ENCODE data around the gene ETS1.

The ETS1 gene

GRCh38 chr11:128421577-128422330, 165.6 kb downstream of the ETS1 start:
- H3K4me3 ChIP-seq (replicated peaks in 1 of 2; ENCODE audit: low read depth in 2 of 2, low read length in 2 of 2) = no peak overlapping the region
- TF ChIP-seq CTCF (IDR thresholded peaks at IDR 0.05; ENCODE audit: low read depth, low read length) = no peak
- peak; percentile 67 to 81 for DNase-seq (ENCODE audit: low read depth in 2 of 2)

DNA sequence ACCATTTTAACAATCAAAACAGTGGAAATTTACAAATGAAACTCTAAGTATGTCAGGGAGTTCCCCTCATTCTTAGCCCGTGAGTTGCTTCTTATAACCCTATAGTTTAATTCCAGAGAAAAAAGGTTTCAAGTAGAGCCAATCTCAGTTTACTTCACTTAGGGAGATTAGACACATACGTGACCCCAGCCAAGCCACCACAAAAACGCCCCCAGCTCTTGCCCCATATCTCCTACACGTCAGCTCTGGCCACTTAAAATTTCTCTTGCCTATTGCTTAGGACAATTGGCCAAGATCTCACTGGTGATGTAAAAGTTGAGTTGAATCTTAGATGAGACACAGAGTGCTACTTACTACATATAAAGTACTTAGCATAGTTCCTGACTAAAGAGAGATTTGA, 166.4 kb downstream of the ETS1 start:
- DNase-seq (ENCODE audit: low read depth in 2 of 2) = peak; percentile 89 to 95
- no peak overlapping the region for H3K4me3 ChIP-seq (replicated peaks in 1 of 2; ENCODE audit: low read depth in 2 of 2, low read length in 2 of 2)
- no peak for TF ChIP-seq CTCF (IDR thresholded peaks at IDR 0.05; ENCODE audit: low read depth, low read length)

DNA sequence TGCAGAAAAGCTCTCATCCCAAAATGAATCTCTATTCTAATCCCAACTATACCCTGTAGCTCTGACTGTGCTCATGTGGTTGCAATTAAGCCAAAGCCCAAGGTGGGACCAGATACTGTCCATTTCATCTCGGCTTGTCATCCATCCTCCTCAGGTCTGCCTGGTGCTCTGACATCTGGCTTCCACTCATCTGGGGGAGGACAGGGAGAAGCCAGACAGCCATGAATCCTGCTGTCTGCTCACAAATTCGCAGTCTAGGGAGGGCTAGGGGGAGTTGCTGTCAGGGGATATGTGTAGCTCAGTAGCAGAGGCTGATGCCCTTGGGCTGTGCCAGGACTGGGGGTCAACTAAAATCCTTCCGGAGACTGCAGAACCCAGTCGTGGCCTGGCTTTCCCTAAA, 167.1 kb downstream of the ETS1 start:
- no peak for TF ChIP-seq CTCF (IDR thresholded peaks at IDR 0.05; ENCODE audit: low read depth, low read length)
- no peak for DNase-seq (ENCODE audit: low read depth in 2 of 2)
- no peak overlapping the region for H3K4me3 ChIP-seq (replicated peaks in 1 of 2; ENCODE audit: low read depth in 2 of 2, low read length in 2 of 2)

GRCh38 chr11:128419012-128419767, 168.2 kb downstream of the ETS1 start:
- TF ChIP-seq CTCF (IDR thresholded peaks at IDR 0.05; ENCODE audit: low read depth, low read length) = no peak
- DNase-seq (ENCODE audit: low read depth in 2 of 2) = no peak

DNA sequence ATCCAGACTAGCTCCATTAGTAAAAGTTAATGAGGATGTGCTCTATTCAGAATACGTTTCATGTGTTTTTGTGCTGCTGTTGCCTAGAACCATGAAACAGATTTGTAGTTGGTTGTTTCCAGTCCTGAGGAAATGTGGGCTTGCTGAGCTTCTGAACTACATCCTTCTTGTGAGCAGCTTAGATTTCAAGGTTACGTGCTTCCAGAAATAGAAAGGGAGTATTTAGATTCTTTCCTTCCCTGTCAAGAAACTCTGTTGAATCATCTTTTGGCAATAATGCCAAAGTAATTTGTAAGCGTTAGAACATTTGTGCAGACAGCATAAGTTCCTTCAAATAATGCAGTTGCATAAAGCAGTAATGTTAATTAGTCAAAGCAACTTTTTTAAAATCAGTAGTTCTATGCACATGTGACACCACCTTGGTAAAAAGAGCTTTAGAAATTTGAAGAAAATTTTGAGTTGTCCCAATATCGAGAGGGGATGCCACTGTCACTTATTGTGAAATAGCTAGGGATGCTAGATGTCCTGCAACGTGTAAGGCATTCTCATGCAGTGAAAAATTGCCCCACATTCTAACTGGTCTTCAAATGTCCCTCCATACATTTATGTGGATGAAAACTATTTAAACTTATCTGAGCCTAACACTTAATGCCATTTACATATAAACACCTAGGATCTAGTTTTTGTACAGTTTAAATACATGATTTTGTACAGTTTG, 169.6 kb downstream of the ETS1 start:
- peak; percentile 90 to 91 for DNase-seq (ENCODE audit: low read depth in 2 of 2)

More at GRCh38 chr11:128419012-128419767, 168.2 kb downstream of the ETS1 start:
- H3K4me3 ChIP-seq (replicated peaks in 1 of 2; ENCODE audit: low read depth in 2 of 2, low read length in 2 of 2) = no peak overlapping the region

More for the DNA sequence above, 169.6 kb downstream of the ETS1 start:
- no peak overlapping the region for H3K4me3 ChIP-seq (replicated peaks in 1 of 2; ENCODE audit: low read depth in 2 of 2, low read length in 2 of 2)
- TF ChIP-seq CTCF (IDR thresholded peaks at IDR 0.05; ENCODE audit: low read depth, low read length) = no peak
